Astrocyte (in vitro differentiated cells and primary cell): ENCODE data around the gene HOXA13.

Source experiments
- CTCF ChIP-seq: IDR thresholded peaks from 2 replicates; pipeline ENCODE4 v1.5.1; 2011; ENCODE audit warnings: low read depth, mild to moderate bottlenecking, inconsistent platforms, low read length, moderate library complexity; ENCODE audit not compliant: insufficient read depth
- EZH2 ChIP-seq: IDR thresholded peaks from 2 replicates; pipeline ENCODE4 v1.6.1; 2012; ENCODE audit warnings: mild to moderate bottlenecking, low read length, inconsistent platforms; ENCODE audit not compliant: insufficient read depth

DNA sequence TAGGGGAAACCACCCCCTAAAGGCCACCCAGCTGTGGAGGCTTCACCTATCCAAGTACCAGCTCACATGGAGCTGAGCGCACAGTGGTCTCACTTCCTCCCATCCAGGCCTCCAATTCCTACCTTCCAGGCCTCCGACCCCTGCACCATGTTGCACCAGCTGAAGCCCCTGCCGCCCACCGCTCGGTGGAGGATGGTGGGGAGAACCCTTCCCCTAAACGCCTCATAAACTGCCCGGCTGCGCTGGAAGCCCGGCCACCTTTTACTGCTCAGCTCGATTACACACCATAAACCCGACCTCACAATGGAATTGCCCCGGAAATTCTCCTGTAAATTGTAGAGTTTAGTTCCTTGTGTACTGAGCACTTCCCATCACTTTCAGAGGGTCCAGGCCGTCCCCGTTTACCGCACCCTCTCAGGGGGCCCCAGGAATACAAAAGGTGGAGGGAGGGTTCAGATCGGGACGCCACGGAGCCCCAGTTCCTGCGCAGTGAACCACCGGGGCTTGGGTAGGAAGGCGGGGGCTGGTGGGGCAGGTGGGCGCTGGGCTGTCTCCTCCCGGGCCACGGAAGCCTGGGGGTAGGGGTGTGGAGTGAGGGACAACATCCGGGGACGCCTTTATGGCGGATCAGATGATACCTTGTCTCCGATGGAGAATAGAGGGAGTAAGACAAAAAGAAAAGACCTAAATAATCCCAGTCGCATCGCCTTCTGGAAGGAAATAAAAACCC is 42.0 kb downstream of the HOXA13 start:
- TF ChIP-seq CTCF (no peak), EZH2 (peak; percentile 86)
